Astrocyte of the cerebellum (primary cell): ENCODE results near the gene CERS4.

Experiments used
- DNase-seq: peaks from one replicate; pipeline ENCODE4 v3.0.0-alpha.2; 2011; ENCODE audit warnings: low read depth
- H3K4me3 ChIP-seq: 2 replicates; pipeline ENCODE4 v1.5.1; 2011; ENCODE audit warnings: mild to moderate bottlenecking, low read depth, low read length, moderate library complexity
- CTCF ChIP-seq: IDR thresholded peaks from 2 replicates; pipeline ENCODE4 v1.5.1; 2012; ENCODE audit warnings: low read length, low read depth, moderate library complexity, mild to moderate bottlenecking; ENCODE audit errors: missing control alignments
- in situ Hi-C: cut with HindIII; loops from 2 replicates; pipeline ENCODE4 v1.10.0; 2017; ENCODE audit warnings: low sequenced_read_pairs

The CERS4 gene

GRCh38 chr19:8311461-8312260, 102.5 kb downstream of the CERS4 start:
- no peak for DNase-seq

More at GRCh38 chr19:8311461-8312260, 102.5 kb downstream of the CERS4 start:
- TF ChIP-seq CTCF = no peak
- H3K4me3 ChIP-seq = no peak overlapping the region
- in situ Hi-C loops = no loop called here
